Neural cell (in vitro differentiated cells): ENCODE results near the gene EYA2. TPM values are rescaled to one million over a fixed set of nuclear protein-coding genes. Genes with fewer than 3 reads are reported as not detected.
A peak's percentile ranks its signal among the peaks of the same experiment; 100 is the strongest.

Source experiments
- H2AFZ ChIP-seq: fragments of 200-600, 300-800 bp; sonication (generic), shearing (Covaris generic); 2 replicates; pipeline ENCODE4 v1.6.0; 2014; ENCODE audit warnings: low read depth, mild to moderate bottlenecking, antibody characterized with exemption, low read length, moderate library complexity
- H3F3A ChIP-seq: fragments of 200-600 bp; shearing (Covaris generic); 2 replicates; pipeline ENCODE4 v1.6.1; 2016; ENCODE audit warnings: mild to moderate bottlenecking, moderate library complexity, mixed read lengths, antibody characterized with exemption, low read length; ENCODE audit not compliant: insufficient read depth, poor library complexity, severe bottlenecking
- H3K27ac ChIP-seq: fragments of 200-600, 300-800 bp; sonication (generic), shearing (Covaris generic); 2 replicates; pipeline ENCODE4 v1.5.1; 2014; ENCODE audit warnings: mild to moderate bottlenecking, low read length, moderate library complexity
- H3K27me3 ChIP-seq: fragments of 300-800, 200-600 bp; sonication (generic), shearing (Covaris generic); 2 replicates; pipeline ENCODE4 v1.6.0; 2014; ENCODE audit warnings: mild to moderate bottlenecking, low read depth, low read length, moderate library complexity; ENCODE audit not compliant: insufficient read depth
- H3K36me3 ChIP-seq: fragments of 300-800, 200-600 bp; sonication (generic), shearing (Covaris generic); 2 replicates; pipeline ENCODE4 v1.5.1; 2014; ENCODE audit warnings: mild to moderate bottlenecking, antibody characterized with exemption, low read length, moderate library complexity; ENCODE audit not compliant: insufficient read depth
- H3K4me2 ChIP-seq: fragments of 300-800, 200-600 bp; sonication (generic), shearing (Covaris generic); 2 replicates; pipeline ENCODE4 v1.6.0; 2014; ENCODE audit warnings: mild to moderate bottlenecking, low read length
- H3K4me3 ChIP-seq: fragments of 300-800, 200-600 bp; sonication (generic), shearing (Covaris generic); 2 replicates; pipeline ENCODE4 v1.5.1; 2014; ENCODE audit warnings: mild to moderate bottlenecking, low read length, moderate library complexity
- H3K79me2 ChIP-seq: fragments of 200-600 bp; shearing (Covaris generic); replicated peaks from 2 replicates; pipeline ENCODE4 v1.6.0; 2014; ENCODE audit warnings: mild to moderate bottlenecking, low read length, moderate library complexity; ENCODE audit not compliant: insufficient read depth
- H3K9ac ChIP-seq: fragments of 300-800, 200-600 bp; sonication (generic), shearing (Covaris generic); 2 replicates; pipeline ENCODE4 v1.6.1; 2016; ENCODE audit warnings: mild to moderate bottlenecking, low read length, mixed read lengths
- H3K9me2 ChIP-seq: fragments of 200-600 bp; shearing (Covaris generic); 2 replicates; pipeline ENCODE4 v1.6.1; 2016; ENCODE audit warnings: mild to moderate bottlenecking, low read length, mixed read lengths; ENCODE audit not compliant: insufficient read depth
- H3K9me3 ChIP-seq: fragments of 200-600, 300-800 bp; sonication (generic), shearing (Covaris generic); 2 replicates; pipeline ENCODE4 v1.6.1; 2016; ENCODE audit warnings: mild to moderate bottlenecking, mixed run types, low read length, moderate library complexity, mixed read lengths
- H4K20me1 ChIP-seq: fragments of 200-600 bp; shearing (Covaris generic); 2 replicates; pipeline ENCODE4 v1.6.1; 2016; ENCODE audit warnings: mild to moderate bottlenecking, mixed run types; ENCODE audit not compliant: insufficient read depth
- EP300 ChIP-seq: fragments of 450-650 bp; conservative IDR thresholded peaks from 2 replicates; pipeline ENCODE4 v1.6.1; 2014; ENCODE audit warnings: antibody characterized with exemption, mild to moderate bottlenecking, moderate library complexity; ENCODE audit not compliant: poor library complexity, severe bottlenecking
- EZH2 ChIP-seq: fragments of 200-600, 300-800 bp; shearing (Covaris generic), sonication (generic); IDR thresholded peaks from 2 replicates; pipeline ENCODE4 v1.6.1; 2014; ENCODE audit warnings: antibody characterized with exemption, low read length, borderline replicate concordance, mild to moderate bottlenecking; ENCODE audit not compliant: insufficient read depth, poor library complexity, severe bottlenecking
- MXI1 ChIP-seq: fragments of 450-650 bp; conservative IDR thresholded peaks from 2 replicates; pipeline ENCODE4 v1.6.1; 2014; ENCODE audit warnings: antibody characterized with exemption, mild to moderate bottlenecking; ENCODE audit not compliant: poor library complexity, severe bottlenecking
- RAD21 ChIP-seq: fragments of 450-650 bp; conservative IDR thresholded peaks from 2 replicates; pipeline ENCODE4 v1.6.1; 2014; ENCODE audit warnings: antibody characterized with exemption, mild to moderate bottlenecking, moderate library complexity
- SMC3 ChIP-seq: fragments of 450-650 bp; conservative IDR thresholded peaks from 2 replicates; pipeline ENCODE4 v1.6.1; 2014; ENCODE audit warnings: antibody characterized with exemption, mild to moderate bottlenecking, moderate library complexity; ENCODE audit not compliant: poor library complexity
- TAF1 ChIP-seq: IDR thresholded peaks from 2 replicates; pipeline ENCODE4 v1.6.1; 2012; ENCODE audit warnings: low read depth
- polyA plus RNA-seq: library from polyadenylated mRNA; depleted of rRNA; stranded (reverse); fragments of >200 nt; gene quantifications from 2 replicates; pipeline ENCODE4 v1.2.3, GENCODE V29; 2014
- TF ChIP-seq, protein P1 (sequence below): fragments of 450-650 bp; IDR thresholded peaks from 2 replicates; pipeline ENCODE4 v1.5.1; 2014; ENCODE audit warnings: antibody characterized with exemption, mild to moderate bottlenecking, moderate library complexity; ENCODE audit not compliant: poor library complexity, severe bottlenecking
- TF ChIP-seq, protein P2 (sequence below): IDR thresholded peaks from 2 replicates; pipeline ENCODE4 v1.6.1; 2012; ENCODE audit warnings: borderline replicate concordance

Gene EYA2
- polyA plus RNA-seq, 1 donor from 2014 or later, result 0.88 TPM

DNA sequence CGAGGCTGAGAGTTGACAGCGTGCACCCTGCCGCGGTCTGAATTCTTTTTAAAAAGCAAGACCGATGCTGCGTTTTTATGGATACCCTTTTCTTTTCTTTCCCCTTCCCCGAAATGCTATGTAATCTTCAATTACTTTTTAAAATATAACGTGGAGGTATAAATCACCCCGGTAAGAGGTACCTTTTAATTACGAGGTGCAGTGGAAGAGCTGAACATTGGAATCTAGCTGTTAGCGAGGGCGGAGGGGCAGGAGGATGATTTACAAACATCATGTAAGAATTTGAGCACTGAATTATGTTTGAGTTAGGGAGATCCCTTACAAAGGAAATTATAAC, 1.2 kb downstream of the EYA2 start:
- no peak overlapping the region for H2AFZ ChIP-seq
- TF ChIP-seq, protein P1, sequence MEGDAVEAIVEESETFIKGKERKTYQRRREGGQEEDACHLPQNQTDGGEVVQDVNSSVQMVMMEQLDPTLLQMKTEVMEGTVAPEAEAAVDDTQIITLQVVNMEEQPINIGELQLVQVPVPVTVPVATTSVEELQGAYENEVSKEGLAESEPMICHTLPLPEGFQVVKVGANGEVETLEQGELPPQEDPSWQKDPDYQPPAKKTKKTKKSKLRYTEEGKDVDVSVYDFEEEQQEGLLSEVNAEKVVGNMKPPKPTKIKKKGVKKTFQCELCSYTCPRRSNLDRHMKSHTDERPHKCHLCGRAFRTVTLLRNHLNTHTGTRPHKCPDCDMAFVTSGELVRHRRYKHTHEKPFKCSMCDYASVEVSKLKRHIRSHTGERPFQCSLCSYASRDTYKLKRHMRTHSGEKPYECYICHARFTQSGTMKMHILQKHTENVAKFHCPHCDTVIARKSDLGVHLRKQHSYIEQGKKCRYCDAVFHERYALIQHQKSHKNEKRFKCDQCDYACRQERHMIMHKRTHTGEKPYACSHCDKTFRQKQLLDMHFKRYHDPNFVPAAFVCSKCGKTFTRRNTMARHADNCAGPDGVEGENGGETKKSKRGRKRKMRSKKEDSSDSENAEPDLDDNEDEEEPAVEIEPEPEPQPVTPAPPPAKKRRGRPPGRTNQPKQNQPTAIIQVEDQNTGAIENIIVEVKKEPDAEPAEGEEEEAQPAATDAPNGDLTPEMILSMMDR, result no peak
- TF ChIP-seq EZH2 (no peak), SMC3 (no peak), TAF1 (no peak), RAD21 (no peak)
- H3K79me2 ChIP-seq, result no peaks in the 10 kb centered on the region
- H3K27ac ChIP-seq, result no peak overlapping the region
- no peak overlapping the region for H3K9ac ChIP-seq
- H3K9me2 ChIP-seq, result no peaks in the 10 kb centered on the region
- H3K36me3 ChIP-seq, result no peaks in the 10 kb centered on the region
- H3K4me2 ChIP-seq, result peak overlapping the region; percentile 23
- peak overlapping the region; percentile 67 for H3K4me3 ChIP-seq
- no peaks in the 10 kb centered on the region for H3F3A ChIP-seq
- no peaks in the 10 kb centered on the region for H4K20me1 ChIP-seq
- H3K27me3 ChIP-seq, result peaks cover 46% of the 10 kb centered on the region
- peaks cover 4% of the 10 kb centered on the region for H3K9me3 ChIP-seq

DNA sequence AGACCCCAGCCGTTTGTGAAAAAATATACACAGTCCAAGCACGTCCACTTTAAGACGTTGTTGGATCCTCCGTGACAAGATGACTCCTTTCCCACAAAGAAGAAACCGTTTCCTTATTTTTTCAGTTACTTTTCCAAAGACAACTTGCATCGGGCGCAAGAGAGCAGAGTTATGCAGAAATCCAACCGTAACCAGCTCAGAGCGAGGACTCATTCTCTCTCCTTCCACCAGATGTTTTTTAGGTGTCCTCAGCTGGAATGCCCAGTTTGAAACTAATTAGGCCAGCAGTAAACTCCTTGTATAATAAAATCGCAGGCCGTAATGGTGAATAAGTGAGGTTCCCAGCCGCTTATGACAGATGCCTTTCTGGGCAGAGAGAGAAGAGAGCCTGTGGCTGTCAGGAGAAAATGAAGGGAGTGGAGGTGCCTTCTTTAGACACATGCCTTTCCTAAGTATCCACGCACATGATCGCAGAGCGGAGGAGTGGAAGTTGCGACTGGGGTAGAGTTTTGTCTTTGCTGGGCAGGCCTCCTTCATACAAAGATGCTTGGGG, 2.8 kb downstream of the EYA2 start:
- no peak overlapping the region for H3K4me3 ChIP-seq
- H3K27me3 ChIP-seq, result peaks cover 46% of the 10 kb centered on the region

More for the DNA sequence above, 2.8 kb downstream of the EYA2 start:
- no peaks in the 10 kb centered on the region for H3K36me3 ChIP-seq
- H3K4me2 ChIP-seq, result no peak overlapping the region
- no peaks in the 10 kb centered on the region for H3K79me2 ChIP-seq
- H4K20me1 ChIP-seq, result no peaks in the 10 kb centered on the region
- H3K9me3 ChIP-seq, result no peaks in the 10 kb centered on the region
- H3K27ac ChIP-seq, result no peak overlapping the region
- H3K9me2 ChIP-seq, result no peaks in the 10 kb centered on the region
- H2AFZ ChIP-seq, result no peak overlapping the region
- TF ChIP-seq, protein P2, sequence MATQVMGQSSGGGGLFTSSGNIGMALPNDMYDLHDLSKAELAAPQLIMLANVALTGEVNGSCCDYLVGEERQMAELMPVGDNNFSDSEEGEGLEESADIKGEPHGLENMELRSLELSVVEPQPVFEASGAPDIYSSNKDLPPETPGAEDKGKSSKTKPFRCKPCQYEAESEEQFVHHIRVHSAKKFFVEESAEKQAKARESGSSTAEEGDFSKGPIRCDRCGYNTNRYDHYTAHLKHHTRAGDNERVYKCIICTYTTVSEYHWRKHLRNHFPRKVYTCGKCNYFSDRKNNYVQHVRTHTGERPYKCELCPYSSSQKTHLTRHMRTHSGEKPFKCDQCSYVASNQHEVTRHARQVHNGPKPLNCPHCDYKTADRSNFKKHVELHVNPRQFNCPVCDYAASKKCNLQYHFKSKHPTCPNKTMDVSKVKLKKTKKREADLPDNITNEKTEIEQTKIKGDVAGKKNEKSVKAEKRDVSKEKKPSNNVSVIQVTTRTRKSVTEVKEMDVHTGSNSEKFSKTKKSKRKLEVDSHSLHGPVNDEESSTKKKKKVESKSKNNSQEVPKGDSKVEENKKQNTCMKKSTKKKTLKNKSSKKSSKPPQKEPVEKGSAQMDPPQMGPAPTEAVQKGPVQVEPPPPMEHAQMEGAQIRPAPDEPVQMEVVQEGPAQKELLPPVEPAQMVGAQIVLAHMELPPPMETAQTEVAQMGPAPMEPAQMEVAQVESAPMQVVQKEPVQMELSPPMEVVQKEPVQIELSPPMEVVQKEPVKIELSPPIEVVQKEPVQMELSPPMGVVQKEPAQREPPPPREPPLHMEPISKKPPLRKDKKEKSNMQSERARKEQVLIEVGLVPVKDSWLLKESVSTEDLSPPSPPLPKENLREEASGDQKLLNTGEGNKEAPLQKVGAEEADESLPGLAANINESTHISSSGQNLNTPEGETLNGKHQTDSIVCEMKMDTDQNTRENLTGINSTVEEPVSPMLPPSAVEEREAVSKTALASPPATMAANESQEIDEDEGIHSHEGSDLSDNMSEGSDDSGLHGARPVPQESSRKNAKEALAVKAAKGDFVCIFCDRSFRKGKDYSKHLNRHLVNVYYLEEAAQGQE, result no peak
- TF ChIP-seq EZH2 (no peak), MXI1 (no peak), RAD21 (no peak), EP300 (no peak)
- TF ChIP-seq, protein P1, result no peak
- H3F3A ChIP-seq, result no peaks in the 10 kb centered on the region
- H3K9ac ChIP-seq, result no peak overlapping the region
